Colonic mucosa (tissue), 4 donors: Measurements from ENCODE around the gene IL10RA. TPM values are rescaled to one million over a fixed set of nuclear protein-coding genes. Genes with fewer than 3 reads are reported as not detected.

ENCODE experiments used
- DNase-seq: peaks from one replicate; pipeline ENCODE4 v3.0.0-alpha.2; 2020
- H3K27ac ChIP-seq: fragments of 200-600 bp; one replicate; pipeline ENCODE4 v1.8.0; 2021
- H3K27me3 ChIP-seq: fragments of 200-600 bp; one replicate; pipeline ENCODE4 v1.8.0; 2021
- H3K36me3 ChIP-seq: fragments of 200-600 bp; one replicate; pipeline ENCODE4 v1.8.0; 2021
- H3K4me1 ChIP-seq: fragments of 200-600 bp; one replicate; pipeline ENCODE4 v1.8.0; 2021; ENCODE audit warnings: mild to moderate bottlenecking
- H3K4me3 ChIP-seq: fragments of 200-600 bp; one replicate; pipeline ENCODE4 v1.8.0; 2021
- H3K9ac ChIP-seq, 2 donors: one replicate each; pipeline ENCODE4 v1.7.0; 2013; ENCODE audit warnings: control low read depth in 2 of 2, low read depth in 2 of 2, low read length in 2 of 2
- H3K9me3 ChIP-seq: fragments of 200-600 bp; one replicate; pipeline ENCODE4 v1.8.0; 2021
- intact Hi-C: fragments of 100-400 bp; cut with DNase I; formaldehyde crosslinking; loops from one replicate; pipeline ENCODE4 v1.14.1; 2022
- total RNA-seq, 2 donors: library from RNA; stranded (reverse); fragmentation: NEBNext Ultra II Directional in 1 of 2; extraction: Animal tissue kit (Norgen Biotek cat#: 25700) in 1 of 2; gene quantifications; one replicate each; pipeline ENCODE4 v1.2.1, GENCODE V29; 2021
- TF ChIP-seq, protein P1 (sequence below): fragments of 200-600 bp; IDR thresholded peaks from one replicate; pipeline ENCODE4 v1.8.0; 2022; ENCODE audit warnings: antibody characterized with exemption, mild to moderate bottlenecking
- donor health status: healthy.
- donor health status: DM: no; HTN: no; CAD: no.
- donor health status: DM: no; HTN: no; CAD: no.

IL10RA gene
- total RNA-seq, 2 donors from 2014 or later, result 4.4 to 9.8 TPM

DNA sequence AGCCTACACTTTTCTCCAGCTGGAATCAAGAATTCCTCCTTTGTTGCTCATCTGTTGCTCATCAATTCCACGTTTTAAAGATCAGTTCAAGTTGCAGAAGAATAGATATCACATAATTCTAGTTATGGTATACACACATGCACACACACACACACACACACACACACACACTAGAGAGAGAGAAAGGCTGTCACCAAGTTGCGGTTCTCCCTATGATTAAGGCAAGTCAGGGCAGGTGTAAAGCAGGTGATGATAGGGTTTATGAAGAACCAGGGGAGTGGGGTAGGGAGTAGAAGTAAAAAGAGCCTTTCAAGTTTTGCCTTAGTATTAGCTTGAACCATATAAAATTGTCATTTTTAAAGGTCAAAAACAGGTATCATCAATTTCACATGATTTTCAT lies 59.0 kb downstream of the IL10RA start:
- Histone ChIP-seq H3K4me3 (no peak overlapping the region), H3K9me3 (no peaks in the 10 kb centered on the region), H3K27ac (no peak overlapping the region), H3K9ac (no peak overlapping the region), H3K27me3 (no peaks in the 10 kb centered on the region), H3K36me3 (no peaks in the 10 kb centered on the region), H3K4me1 (no peaks in the 10 kb centered on the region)
- no peak for DNase-seq
- TF ChIP-seq, protein P1, sequence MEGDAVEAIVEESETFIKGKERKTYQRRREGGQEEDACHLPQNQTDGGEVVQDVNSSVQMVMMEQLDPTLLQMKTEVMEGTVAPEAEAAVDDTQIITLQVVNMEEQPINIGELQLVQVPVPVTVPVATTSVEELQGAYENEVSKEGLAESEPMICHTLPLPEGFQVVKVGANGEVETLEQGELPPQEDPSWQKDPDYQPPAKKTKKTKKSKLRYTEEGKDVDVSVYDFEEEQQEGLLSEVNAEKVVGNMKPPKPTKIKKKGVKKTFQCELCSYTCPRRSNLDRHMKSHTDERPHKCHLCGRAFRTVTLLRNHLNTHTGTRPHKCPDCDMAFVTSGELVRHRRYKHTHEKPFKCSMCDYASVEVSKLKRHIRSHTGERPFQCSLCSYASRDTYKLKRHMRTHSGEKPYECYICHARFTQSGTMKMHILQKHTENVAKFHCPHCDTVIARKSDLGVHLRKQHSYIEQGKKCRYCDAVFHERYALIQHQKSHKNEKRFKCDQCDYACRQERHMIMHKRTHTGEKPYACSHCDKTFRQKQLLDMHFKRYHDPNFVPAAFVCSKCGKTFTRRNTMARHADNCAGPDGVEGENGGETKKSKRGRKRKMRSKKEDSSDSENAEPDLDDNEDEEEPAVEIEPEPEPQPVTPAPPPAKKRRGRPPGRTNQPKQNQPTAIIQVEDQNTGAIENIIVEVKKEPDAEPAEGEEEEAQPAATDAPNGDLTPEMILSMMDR, result no peak
- intact Hi-C loops, result no loop called here

- TF ChIP-seq, protein P1, result no peak
Observed at GRCh38 chr11:118046051-118046963, 60.1 kb downstream of the IL10RA start.

DNA sequence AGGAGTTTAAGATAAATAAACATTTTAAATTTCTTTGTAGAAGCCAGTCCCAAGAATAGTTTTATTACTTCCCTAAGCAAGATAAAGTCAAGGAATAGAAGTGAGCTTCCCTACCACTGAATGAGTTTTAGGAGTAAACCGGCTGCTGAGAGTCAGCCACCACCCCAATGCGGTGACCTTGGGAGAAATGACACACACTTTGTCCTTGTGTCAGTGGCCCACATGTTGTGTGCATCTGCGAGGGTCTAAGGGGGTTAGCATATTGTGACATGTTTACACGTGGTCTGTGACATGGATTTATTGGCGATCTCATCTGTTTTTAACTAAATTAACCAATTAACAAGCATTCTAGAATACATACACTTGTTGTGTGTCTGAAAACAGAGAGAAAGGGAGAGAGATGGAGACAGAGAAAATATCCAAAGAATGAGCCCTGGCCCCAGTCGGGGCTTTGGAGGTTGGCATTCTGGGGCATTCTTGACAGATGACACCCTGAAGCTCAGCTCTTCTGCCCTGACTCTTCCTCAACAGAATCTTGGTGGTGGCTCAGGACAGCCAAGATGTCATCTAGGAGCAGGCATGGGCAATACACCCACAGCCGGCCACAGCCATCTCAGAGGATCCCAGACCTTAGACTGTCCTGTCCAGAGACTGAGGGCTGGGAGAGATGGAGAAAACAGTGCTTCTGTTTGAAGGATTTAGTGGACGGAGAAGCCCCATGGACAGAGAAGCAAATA lies 60.9 kb downstream of the IL10RA start:
- Histone ChIP-seq H3K27ac (no peak overlapping the region), H3K4me1 (no peaks in the 10 kb centered on the region), H3K36me3 (no peaks in the 10 kb centered on the region), H3K9ac (no peak overlapping the region), H3K4me3 (no peak overlapping the region), H3K9me3 (no peaks in the 10 kb centered on the region), H3K27me3 (no peaks in the 10 kb centered on the region)
- DNase-seq, result no peak
- TF ChIP-seq, protein P1, result no peak
- intact Hi-C loops, result no loop called here

More at GRCh38 chr11:118046051-118046963, 60.1 kb downstream of the IL10RA start:
- Histone ChIP-seq H3K27me3 (no peaks in the 10 kb centered on the region), H3K9me3 (no peaks in the 10 kb centered on the region), H3K4me3 (no peak overlapping the region), H3K36me3 (no peaks in the 10 kb centered on the region), H3K4me1 (no peaks in the 10 kb centered on the region), H3K27ac (no peak overlapping the region), H3K9ac (no peak overlapping the region)
- intact Hi-C loops, result no loop called here
- DNase-seq, result no peak

- H3K36me3 ChIP-seq, result no peaks in the 10 kb centered on the region
- H3K27ac ChIP-seq, result no peak overlapping the region
- no peaks in the 10 kb centered on the region for H3K9me3 ChIP-seq
- TF ChIP-seq, protein P1, result no peak
- no peak for DNase-seq
- H3K9ac ChIP-seq, result no peak overlapping the region
- no peak overlapping the region for H3K4me3 ChIP-seq
- intact Hi-C loops, result no loop called here
- H3K27me3 ChIP-seq, result no peaks in the 10 kb centered on the region
- no peaks in the 10 kb centered on the region for H3K4me1 ChIP-seq
Observed at GRCh38 chr11:118047749-118048148, 61.6 kb downstream of the IL10RA start.

- intact Hi-C loops, result no loop called here
- Histone ChIP-seq H3K27ac (no peak overlapping the region), H3K36me3 (no peaks in the 10 kb centered on the region), H3K4me3 (no peak overlapping the region), H3K9ac (no peak overlapping the region), H3K27me3 (no peaks in the 10 kb centered on the region), H3K4me1 (no peaks in the 10 kb centered on the region), H3K9me3 (no peaks in the 10 kb centered on the region)
- TF ChIP-seq, protein P1, result no peak
- no peak for DNase-seq
Observed at GRCh38 chr11:118048472-118049370, 62.5 kb downstream of the IL10RA start.
